GM12892 (cell line): Measurements from ENCODE around the gene PKM.

Experiments
- POLR2A ChIP-seq: IDR thresholded peaks from 2 replicates; pipeline ENCODE4 v1.6.1; 2011; ENCODE audit warnings: low read depth, low read length, control low read depth
- TAF1 ChIP-seq: IDR thresholded peaks from 2 replicates; pipeline ENCODE4 v1.6.1; 2011; ENCODE audit warnings: low read depth, mild to moderate bottlenecking, control low read depth, low read length, borderline replicate concordance

DNA sequence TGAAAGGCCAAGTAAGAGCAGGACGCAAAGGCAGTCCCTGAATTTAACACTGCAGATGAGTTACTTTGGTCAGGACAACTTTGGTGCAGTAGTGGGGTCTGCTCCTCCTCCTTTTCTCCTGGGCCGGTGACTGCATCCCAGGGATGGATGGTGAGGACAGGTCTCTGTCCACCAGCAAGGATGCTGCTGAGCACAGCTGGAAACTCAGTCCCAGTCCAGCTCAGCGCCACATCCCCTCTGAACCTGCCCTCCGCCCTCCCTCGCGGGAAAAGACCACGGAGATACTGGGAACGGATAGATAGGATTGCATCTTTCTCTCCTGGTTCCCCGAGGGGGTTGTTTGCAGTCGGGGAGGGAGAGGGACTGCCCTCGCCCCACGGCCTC, 47.2 kb downstream of the PKM start:
- TF ChIP-seq POLR2A (no peak), TAF1 (no peak)
